ENCODE measurements around the gene TFDP1. TPM values are rescaled to one million over a fixed set of nuclear protein-coding genes. Genes with fewer than 3 reads are reported as not detected.
A peak's percentile ranks its signal among the peaks of the same experiment; 100 is the strongest.

Gene TFDP1
- polyA plus RNA-seq, 3 donors = 30.3 to 54.0 (median 37.6) TPM

DNA sequence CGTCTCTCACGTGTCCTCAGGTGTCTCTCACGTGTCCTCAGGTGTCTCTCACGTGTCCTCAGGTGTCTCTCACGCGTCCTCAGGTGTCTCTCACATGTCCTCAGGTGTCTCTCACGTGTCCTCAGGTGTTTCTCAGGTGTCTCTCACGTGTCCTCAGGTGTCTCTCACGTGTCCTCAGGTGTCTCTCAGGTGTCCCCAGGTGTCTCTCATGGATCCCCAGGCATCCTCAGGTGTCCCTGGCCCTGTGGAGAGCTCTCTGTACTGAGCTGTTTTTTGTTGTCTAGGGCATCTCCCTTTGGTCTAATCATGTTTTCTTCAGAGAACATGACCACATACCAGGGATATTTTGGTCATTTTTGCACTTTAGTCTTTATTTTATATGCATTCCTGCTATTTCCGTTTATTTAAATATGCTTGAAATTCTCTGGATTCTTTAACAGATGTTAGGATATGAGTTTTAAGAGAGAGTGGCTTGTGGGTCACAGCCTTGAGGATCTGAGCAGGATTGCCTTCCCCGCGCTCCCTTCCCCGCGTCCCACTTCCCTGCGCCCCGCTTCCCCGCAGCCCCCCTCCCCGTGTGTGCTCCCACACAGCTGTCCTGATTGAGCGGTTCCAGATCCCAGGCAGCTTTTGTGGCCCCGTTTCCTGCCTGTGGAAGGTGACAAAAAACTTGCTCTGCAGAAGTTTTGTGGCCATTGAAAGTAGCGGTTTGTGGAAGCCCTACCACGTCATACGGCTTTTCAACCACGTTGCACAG is 41.6 kb downstream of the TFDP1 start:
- no peak overlapping the region for H3K27ac ChIP-seq (ENCODE audit: low read depth in 1 of 2, low read length in 2 of 2)
- no peaks in the 10 kb centered on the region for H3K4me1 ChIP-seq (ENCODE audit: control insufficient read depth in 1 of 2, insufficient read depth in 2 of 2, low read length in 2 of 2)
- H3K4me3 ChIP-seq (replicated peaks in 1 of 3; ENCODE audit: low read depth in 2 of 3, low read length in 3 of 3) = no peak overlapping the region
- TF ChIP-seq, protein P1, sequence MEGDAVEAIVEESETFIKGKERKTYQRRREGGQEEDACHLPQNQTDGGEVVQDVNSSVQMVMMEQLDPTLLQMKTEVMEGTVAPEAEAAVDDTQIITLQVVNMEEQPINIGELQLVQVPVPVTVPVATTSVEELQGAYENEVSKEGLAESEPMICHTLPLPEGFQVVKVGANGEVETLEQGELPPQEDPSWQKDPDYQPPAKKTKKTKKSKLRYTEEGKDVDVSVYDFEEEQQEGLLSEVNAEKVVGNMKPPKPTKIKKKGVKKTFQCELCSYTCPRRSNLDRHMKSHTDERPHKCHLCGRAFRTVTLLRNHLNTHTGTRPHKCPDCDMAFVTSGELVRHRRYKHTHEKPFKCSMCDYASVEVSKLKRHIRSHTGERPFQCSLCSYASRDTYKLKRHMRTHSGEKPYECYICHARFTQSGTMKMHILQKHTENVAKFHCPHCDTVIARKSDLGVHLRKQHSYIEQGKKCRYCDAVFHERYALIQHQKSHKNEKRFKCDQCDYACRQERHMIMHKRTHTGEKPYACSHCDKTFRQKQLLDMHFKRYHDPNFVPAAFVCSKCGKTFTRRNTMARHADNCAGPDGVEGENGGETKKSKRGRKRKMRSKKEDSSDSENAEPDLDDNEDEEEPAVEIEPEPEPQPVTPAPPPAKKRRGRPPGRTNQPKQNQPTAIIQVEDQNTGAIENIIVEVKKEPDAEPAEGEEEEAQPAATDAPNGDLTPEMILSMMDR (IDR thresholded peaks at IDR 0.05) = no peak
- H3K36me3 ChIP-seq (replicated peaks in 1 of 2; ENCODE audit: control insufficient read depth in 1 of 2, insufficient read depth in 2 of 2, low read length in 2 of 2) = peaks cover 17 to 72% of the 10 kb centered on the region in 2 donors
- no peak overlapping the region for H3K4me2 ChIP-seq (replicated peaks; ENCODE audit: extremely low read depth, low read length, poor library complexity, severe bottlenecking)
- no peaks in the 10 kb centered on the region for H3K27me3 ChIP-seq (ENCODE audit: control insufficient read depth in 2 of 2, insufficient read depth in 2 of 2, low read length in 2 of 2)
- no peak for DNase-seq
- intact Hi-C loops (cut with micrococcal nuclease) = no loop called here
- peak overlapping the region in 6 of 7 donors; percentile 9 to 87 (median 70) for H3K27ac Mint-ChIP-seq
- no peaks in the 10 kb centered on the region for H4K20me1 ChIP-seq (ENCODE audit: insufficient read depth, low read length)
- no peaks in the 10 kb centered on the region for H3K9me3 ChIP-seq (replicated peaks in 1 of 2; ENCODE audit: control insufficient read depth in 1 of 2, insufficient read depth in 1 of 2, low read length in 2 of 2)
- peaks cover 0 to 19% (median 2%) of the 10 kb centered on the region in 3 donors for H3K27me3 Mint-ChIP-seq (ENCODE audit: low read depth in 3 of 3)
- H3K79me2 ChIP-seq (ENCODE audit: insufficient read depth, low read length) = peaks cover 39% of the 10 kb centered on the region
- no peak overlapping the region for H3K4me3 Mint-ChIP-seq
- H2AFZ ChIP-seq (ENCODE audit: insufficient read depth, low read depth, low read length, poor library complexity, severe bottlenecking) = no peak overlapping the region
- H3K4me1 Mint-ChIP-seq = no peaks in the 10 kb centered on the region
- H3K9ac ChIP-seq (ENCODE audit: insufficient read depth, low read length, poor library complexity, severe bottlenecking) = no peak overlapping the region
- H3K36me3 Mint-ChIP-seq = peaks cover 36 to 76% of the 10 kb centered on the region in 2 donors
- 96% methylated on average over 22 of the region's 24 CpGs for WGBS (ENCODE audit: insufficient coverage)
- peaks cover 0 to 6% (median 1%) of the 10 kb centered on the region in 7 donors for H3K9me3 Mint-ChIP-seq

DNA sequence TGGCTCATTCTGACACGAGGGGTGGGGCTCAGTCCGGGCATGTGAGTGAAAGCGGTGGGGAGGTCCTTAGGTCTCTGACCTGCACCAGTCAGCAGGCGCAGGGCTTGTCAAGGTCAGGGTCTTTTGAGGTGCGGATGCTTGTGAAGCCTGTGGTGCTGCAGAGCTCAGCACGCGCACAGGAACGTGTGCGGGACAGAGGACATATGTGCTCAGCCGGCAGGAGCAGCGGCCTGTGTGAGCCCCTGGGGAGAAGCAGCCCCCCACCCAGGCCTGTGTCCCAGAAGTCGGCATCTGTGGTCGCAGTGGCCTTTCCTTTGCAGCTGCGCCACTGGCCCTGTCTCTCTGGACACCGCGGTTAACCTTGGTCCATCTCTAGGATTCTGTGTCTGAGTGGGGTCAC is 42.6 kb downstream of the TFDP1 start:
- Histone ChIP-seq H3K79me2 (ENCODE audit: insufficient read depth, low read length) (peaks cover 38% of the 10 kb centered on the region), H2AFZ (ENCODE audit: insufficient read depth, low read depth, low read length, poor library complexity, severe bottlenecking) (no peak overlapping the region), H3K9me3 (replicated peaks in 1 of 2; ENCODE audit: control insufficient read depth in 1 of 2, insufficient read depth in 1 of 2, low read length in 2 of 2) (no peaks in the 10 kb centered on the region), H3K36me3 (replicated peaks in 1 of 2; ENCODE audit: control insufficient read depth in 1 of 2, insufficient read depth in 2 of 2, low read length in 2 of 2) (peaks cover 26 to 81% of the 10 kb centered on the region in 2 donors), H3K27me3 (ENCODE audit: control insufficient read depth in 2 of 2, insufficient read depth in 2 of 2, low read length in 2 of 2) (no peaks in the 10 kb centered on the region), H4K20me1 (ENCODE audit: insufficient read depth, low read length) (no peaks in the 10 kb centered on the region), H3K9ac (ENCODE audit: insufficient read depth, low read length, poor library complexity, severe bottlenecking) (no peak overlapping the region), H3K4me2 (replicated peaks; ENCODE audit: extremely low read depth, low read length, poor library complexity, severe bottlenecking) (no peak overlapping the region), H3K27ac (ENCODE audit: low read depth in 1 of 2, low read length in 2 of 2) (no peak overlapping the region), H3K4me1 (ENCODE audit: control insufficient read depth in 1 of 2, insufficient read depth in 2 of 2, low read length in 2 of 2) (no peaks in the 10 kb centered on the region), H3K4me3 (replicated peaks in 1 of 3; ENCODE audit: low read depth in 2 of 3, low read length in 3 of 3) (no peak overlapping the region)
- WGBS (ENCODE audit: insufficient coverage) = 97% methylated on average over 16 of the region's 16 CpGs
- Mint-ChIP-seq H3K36me3 (peaks cover 46 to 82% of the 10 kb centered on the region in 2 donors), H3K4me1 (no peaks in the 10 kb centered on the region), H3K4me3 (no peak overlapping the region), H3K9me3 (peaks cover 0 to 4% (median under 1%) of the 10 kb centered on the region in 7 donors), H3K27me3 (ENCODE audit: low read depth in 3 of 3) (peaks cover 0 to 19% (median 2%) of the 10 kb centered on the region in 3 donors), H3K27ac (peak overlapping the region in 4 of 7 donors; percentile 28 to 80 (median 49))
- DNase-seq = no peak
- TF ChIP-seq, protein P1 (IDR thresholded peaks at IDR 0.05) = no peak
- intact Hi-C loops (cut with micrococcal nuclease) = no loop called here

All from CD14-positive monocyte (primary cell).